ENCODE measurements around the gene PCDHGA9. TPM values are rescaled to one million over a fixed set of nuclear protein-coding genes. Genes with fewer than 3 reads are reported as not detected.

Gene PCDHGA9
- total and polyA plus RNA-seq, 2 donors (not counting 3 experiments of a cell fraction or from before 2014, with no cell fraction given) = 1.1 to 3.9 TPM

- Histone ChIP-seq H3K9ac (replicated peaks; ENCODE audit: extremely low read depth, insufficient read depth, low read length) (peak within 1 kb of the TSS; percentile 34), H3K4me2 (ENCODE audit: insufficient read depth, low read length) (peak within 1 kb of the TSS; percentile 93), H3K9me1 (replicated peaks; ENCODE audit: control insufficient read depth, extremely low read depth, insufficient read depth, low read length) (no peaks in the 10 kb centered on the region), H3K9me3 (replicated peaks; ENCODE audit: control insufficient read depth, insufficient read depth, low read length) (no peaks in the 10 kb centered on the region), H3K4me3 (replicated peaks in 1 of 3; ENCODE audit: insufficient read depth in 1 of 3, low read depth in 1 of 3, low read length in 3 of 3) (peak within 1 kb of the TSS; percentile 30 to 67 (median 40)), H2AFZ (ENCODE audit: low read depth, low read length) (peak within 1 kb of the TSS; percentile 86), H3K36me3 (ENCODE audit: control insufficient read depth in 2 of 2, extremely low read depth in 1 of 2, insufficient read depth in 2 of 2, low read length in 2 of 2) (no peaks in the 10 kb centered on the region), H3K79me2 (ENCODE audit: control insufficient read depth, insufficient read depth, low read length) (no peaks in the 10 kb centered on the region), H3K27me3 (ENCODE audit: control insufficient read depth in 2 of 2, insufficient read depth in 2 of 2, low read length in 2 of 2) (peaks cover 25 to 48% of the 10 kb centered on the region in 2 experiments), H3K4me1 (ENCODE audit: control insufficient read depth, extremely low read depth, insufficient read depth, low read length) (peaks cover 17% of the 10 kb centered on the region), H3K27ac (ENCODE audit: insufficient read depth, low read depth, low read length) (peak within 1 kb of the TSS; percentile 10), H4K20me1 (replicated peaks; ENCODE audit: control insufficient read depth, extremely low read depth, insufficient read depth, low read length) (no peaks in the 10 kb centered on the region)
- peak; percentile 91 for FAIRE-seq
- BruUV-seq (replicated peaks) = TSS peak; percentile 48
- peak; percentile 87 for DNase-seq (ENCODE audit: low read depth, low spot score)
- ChIA-PET CTCF (interaction anchor here (0.6 to 6.8 kb wide), 66 partner anchors 9 to 613 kb away, joined by 3 to 308 read pairs (median 6); partner anchors contain the start of genes DIAPH1, PCDHB10, PCDHB14 and PCDHB15), POLR2A (interaction anchor here (0.7 to 1.9 kb wide), 7 partner anchors 9 to 1200 kb away, joined by 3 to 10 read pairs (median 5); partner anchors contain the start of genes PCDHGA10 and PCDHGA11)
- TF ChIP-seq CTCF (IDR thresholded peaks at IDR 0.05; ENCODE audit: extremely low read depth in 1 of 2, insufficient read depth in 1 of 2, low read depth in 1 of 2, low read length in 2 of 2) = peak; percentile 45 to 69
- TF ChIP-seq JUN (IDR thresholded peaks at IDR 0.05; ENCODE audit: borderline replicate concordance, insufficient read depth, insufficient read length, low read depth) = no peak
- no peak for TF ChIP-seq FOS (IDR thresholded peaks at IDR 0.05; ENCODE audit: borderline replicate concordance, insufficient read depth, low read length)
- peak; percentile 34 for TF ChIP-seq MAX (IDR thresholded peaks at IDR 0.05; ENCODE audit: insufficient read depth, insufficient read length)
- no peak for TF ChIP-seq GATA2 (IDR thresholded peaks at IDR 0.05; ENCODE audit: insufficient read depth, insufficient read length, low read depth, low read length)
- TF ChIP-seq POLR2A (IDR thresholded peaks at IDR 0.05; ENCODE audit: low read depth, low read length) = no peak
- TF ChIP-seq MYC (IDR thresholded peaks at IDR 0.05; ENCODE audit: low read depth, low read length) = no peak
- no peak for TF ChIP-seq POLR2AphosphoS5 (IDR thresholded peaks at IDR 0.05; ENCODE audit: insufficient read depth, low read depth, low read length)
- TF ChIP-seq EZH2 (IDR thresholded peaks at IDR 0.05; ENCODE audit: borderline replicate concordance, low read depth, low read length, severe bottlenecking) = no peak
- dilution Hi-C loops (cut with MboI; ENCODE audit: extremely low pct_ligation_motif_present, low sequenced_read_pairs) (no loop called here), intact Hi-C loops (cut with micrococcal nuclease) (loop anchor here (1.0 kb wide), 5 partner anchors 9 to 128 kb away; partner anchors contain the start of genes PCDHGA11 and PCDHGC3)
Measured at GRCh38 chr5:141430332-141431113, 27.9 kb downstream of the PCDHGA9 start, which contains the start of gene PCDHGA12. Gene PCDHGA12, plus strand, starts transcription at chr5:141430507. Its CDS starts 253 bp downstream, at chr5:141430760.

Data from endothelial cell of umbilical vein (primary cell).